HCT116 (cell line): Measurements from ENCODE around the gene C9orf50. TPM values are rescaled to one million over a fixed set of nuclear protein-coding genes. Genes with fewer than 3 reads are reported as not detected.

ENCODE experiments used
- ATAC-seq: fragments of 200-7000 bp; cut with Tn5 transposase; 2 replicates; pipeline ENCODE4 v1.9.1; 2020; ENCODE audit warnings: mild to moderate bottlenecking, moderate library complexity
- BruUV-seq: library from RNA; stranded (reverse); fragments of 400-500 nt; replicated peaks from 2 replicates; lab custom pipeline; 2021; lab: Mats Ljungman, UMichigan
- CTCF ChIA-PET: fragments of 300-600 bp; sonication (Branson Sonifier 250); formaldehyde crosslinking; loops from one replicate; lab custom pipeline; 2021; ENCODE audit warnings: antibody characterized with exemption; lab: Charles Lee
- POLR2A ChIA-PET: fragments of 300-600, 350-600 bp; sonication (Branson Sonifier 250); formaldehyde crosslinking; loops from one replicate; lab custom pipeline; 2021; ENCODE audit warnings: antibody characterized with exemption; lab: Charles Lee
- RAD21 ChIA-PET, 2 experiments: fragments of 300-600 bp; sonication (Branson Sonifier 250); formaldehyde crosslinking; loops; one replicate each; lab custom pipeline; 2023; ENCODE audit warnings: low total read pairs in 2 of 2; ENCODE audit not compliant: uncharacterized antibody in 2 of 2, unreplicated experiment in 2 of 2, low non-redundant PET in 1 of 2; lab: Charles Lee
- DNase-seq: peaks from one replicate; pipeline ENCODE4 v3.0.0-alpha.2; 2010; ENCODE audit warnings: low read depth, low spot score
- H2AFZ ChIP-seq: fragments of 200-600 bp; shearing (Covaris generic), sonication (generic); 2 replicates; pipeline ENCODE4 v1.6.1; 2017; ENCODE audit warnings: low read depth, mixed run types, mixed read lengths, antibody characterized with exemption, low read length; ENCODE audit not compliant: poor library complexity, severe bottlenecking
- H3K27ac ChIP-seq: 2 replicates; pipeline ENCODE4 v1.5.1; 2012; ENCODE audit warnings: low read depth, low read length
- H3K27me3 ChIP-seq: fragments of 200-600 bp; sonication (generic); 2 replicates; pipeline ENCODE4 v1.6.1; 2016; ENCODE audit warnings: mixed run types, low read length, mixed read lengths; ENCODE audit not compliant: insufficient read depth
- H3K36me3 ChIP-seq, 2 experiments: fragments of 200-500 bp in 1 of 2; fragments of 200-600 bp in 1 of 2; sonication (Bioruptor generic) in 1 of 2; sonication (generic) in 1 of 2; 2 replicates each; pipeline versions ENCODE4 v1.5.1 to v1.6.1; 2014 to 2016; ENCODE audit warnings: low read length in 2 of 2, inconsistent platforms in 1 of 2, mixed read lengths in 1 of 2, mixed run types in 1 of 2; ENCODE audit not compliant: insufficient read depth in 2 of 2, control insufficient read depth in 1 of 2
- H3K4me1 ChIP-seq, 2 experiments: fragments of 200-600 bp in 1 of 2; sonication (generic) in 1 of 2; 2 replicates each; pipeline versions ENCODE4 v1.5.1 to v1.6.1; 2012 to 2017; ENCODE audit warnings: low read length in 2 of 2, inconsistent platforms in 1 of 2, mild to moderate bottlenecking in 1 of 2, mixed read lengths in 1 of 2, mixed run types in 1 of 2, moderate library complexity in 1 of 2; ENCODE audit not compliant: insufficient read depth in 2 of 2, control insufficient read depth in 1 of 2
- H3K4me2 ChIP-seq: fragments of 200-600 bp; sonication (generic); 2 replicates; pipeline ENCODE4 v1.6.1; 2017; ENCODE audit warnings: mixed run types, low read length, mixed read lengths
- H3K4me3 ChIP-seq, 2 experiments: fragments of 200-600 bp in 1 of 2; sonication (generic) in 1 of 2; replicated peaks in 1 of 2; 2 replicates each; pipeline ENCODE4 v1.5.1; 2011 to 2016; ENCODE audit warnings: low read length in 2 of 2, control low read depth in 1 of 2, low read depth in 1 of 2, mild to moderate bottlenecking in 1 of 2, mixed read lengths in 1 of 2, mixed run types in 1 of 2
- H3K79me2 ChIP-seq: fragments of 200-600 bp; sonication (generic); 2 replicates; pipeline ENCODE4 v1.6.1; 2017; ENCODE audit warnings: mild to moderate bottlenecking, mixed run types, low read length, moderate library complexity, mixed read lengths; ENCODE audit not compliant: insufficient read depth
- H3K9ac ChIP-seq: fragments of 200-600 bp; sonication (generic); 2 replicates; pipeline ENCODE4 v1.6.1; 2016; ENCODE audit warnings: low read length, mixed read lengths
- H3K9me2 ChIP-seq: fragments of 200-600 bp; sonication (generic), shearing (Covaris generic); 2 replicates; pipeline ENCODE4 v1.6.1; 2017; ENCODE audit warnings: mixed run types, mild to moderate bottlenecking, moderate library complexity; ENCODE audit not compliant: insufficient read depth
- H3K9me3 ChIP-seq, 2 experiments: fragments of 200-500 bp in 1 of 2; fragments of 200-600 bp in 1 of 2; sonication (Bioruptor generic) in 1 of 2; sonication (generic) in 1 of 2; 2 replicates each; pipeline ENCODE4 v1.6.1; 2014 to 2017; ENCODE audit warnings: low read length in 2 of 2, mixed read lengths in 2 of 2, inconsistent platforms in 1 of 2, low read depth in 1 of 2, mild to moderate bottlenecking in 1 of 2, mixed run types in 1 of 2, moderate library complexity in 1 of 2; ENCODE audit not compliant: control insufficient read depth in 1 of 2, insufficient read depth in 1 of 2
- H4K20me1 ChIP-seq: fragments of 200-600 bp; sonication (generic), shearing (Covaris generic); 2 replicates; pipeline ENCODE4 v1.6.1; 2017; ENCODE audit warnings: mixed run types, mild to moderate bottlenecking, moderate library complexity; ENCODE audit not compliant: insufficient read depth
- CBX3 ChIP-seq: IDR thresholded peaks from 2 replicates; pipeline ENCODE4 v1.6.1; 2012; ENCODE audit warnings: low read depth
- EZH2phosphoT487 ChIP-seq: fragments of 200-600 bp; IDR thresholded peaks from 2 replicates; pipeline ENCODE4 v1.6.1; 2018; ENCODE audit warnings: antibody characterized with exemption, borderline replicate concordance
- FOSL1 ChIP-seq: IDR thresholded peaks from 2 replicates; pipeline ENCODE4 v1.6.1; 2012; ENCODE audit warnings: low read depth
- JUND ChIP-seq: IDR thresholded peaks from 2 replicates; pipeline ENCODE4 v1.6.1; 2012
- RAD21 ChIP-seq: IDR thresholded peaks from 2 replicates; pipeline ENCODE4 v1.6.1; 2012; ENCODE audit warnings: low read depth, mild to moderate bottlenecking
- SRF ChIP-seq: IDR thresholded peaks from 2 replicates; pipeline ENCODE4 v1.6.1; 2012; ENCODE audit warnings: low read depth
- TCF7L2 ChIP-seq: IDR thresholded peaks from 2 replicates; pipeline ENCODE4 v1.7.0; 2011; ENCODE audit warnings: borderline replicate concordance, inconsistent platforms; ENCODE audit not compliant: insufficient read depth, insufficient read length; ENCODE audit errors: extremely low read depth
- ZFX ChIP-seq: fragments of 450-650 bp; IDR thresholded peaks from 2 replicates; pipeline ENCODE4 v1.6.1; 2017
- ZNF274 ChIP-seq: fragments of 200-500 bp; sonication (Bioruptor generic); IDR thresholded peaks from 2 replicates; pipeline ENCODE4 v1.6.1; 2014; ENCODE audit warnings: mild to moderate bottlenecking, low read depth, low read length, inconsistent platforms
- intact Hi-C: fragments of 100-400 bp; cut with micrococcal nuclease; formaldehyde crosslinking; loops from 2 replicates; pipeline ENCODE4 v1.10.0; 2022
- total RNA-seq: library from RNA; stranded (reverse); gene quantifications from one replicate; pipeline ENCODE4 v1.2.1, GENCODE V29; 2021; ENCODE audit not compliant: unreplicated experiment

Gene C9orf50
- total RNA-seq, 1 experiment from 2014 or later = not detected

DNA sequence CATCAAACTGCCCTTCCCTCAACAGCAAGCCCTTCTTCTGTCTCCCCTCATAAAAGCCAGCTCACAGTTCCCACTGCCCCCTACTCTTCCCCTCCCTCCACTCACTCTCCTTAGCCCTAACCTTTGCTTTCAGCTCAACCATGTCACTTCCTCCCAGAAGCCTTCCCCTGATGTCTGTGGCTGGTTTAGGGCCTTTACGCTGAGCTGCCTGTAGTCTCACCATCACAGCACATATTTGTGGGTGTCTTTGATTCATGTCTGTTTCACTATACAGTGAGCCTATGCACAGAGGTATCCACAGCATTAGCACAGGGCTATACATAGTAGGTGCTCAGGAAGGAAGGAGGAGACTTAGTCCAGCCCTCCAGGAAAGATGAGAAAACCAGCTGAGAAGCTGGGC, 34.7 kb downstream of the C9orf50 start:
- BruUV-seq = no TSS peak
- Histone ChIP-seq H3K4me1 (peaks cover 36 to 59% of the 10 kb centered on the region in 2 experiments), H3K79me2 (no peaks in the 10 kb centered on the region), H3K9ac (peak overlapping the region; percentile 56; the same call in 1 of the 2 replicates), H2AFZ (no peak overlapping the region), H3K4me3 (no peak overlapping the region), H3K27ac (peak overlapping the region; percentile 72; the same call in 1 of the 2 replicates), H3K36me3 (no peaks in the 10 kb centered on the region), H3K4me2 (peak overlapping the region; percentile 74), H3K9me3 (no peaks in the 10 kb centered on the region), H4K20me1 (no peaks in the 10 kb centered on the region), H3K9me2 (no peaks in the 10 kb centered on the region), H3K27me3 (no peaks in the 10 kb centered on the region)
- RAD21 ChIA-PET = interaction anchor here in 1 of 2 experiments (0.7 kb wide), 1 partner anchor 31 kb away, joined by 4 read pairs; no protein-coding TSS in a partner anchor
- ATAC-seq = no peak
- POLR2A ChIA-PET = interaction anchor here (0.7 to 3.6 kb wide), 11 partner anchors 10 to 103 kb away, joined by 3 to 46 read pairs (median 9); no protein-coding TSS in a partner anchor
- intact Hi-C loops = no loop called here
- CTCF ChIA-PET = interaction anchor here (1.0 to 1.2 kb wide), 2 partner anchors 11 to 38 kb away, joined by 3 read pairs; no protein-coding TSS in a partner anchor
- TF ChIP-seq TCF7L2 (no peak), FOSL1 (no peak)
- no peak for DNase-seq

- TF ChIP-seq ZNF274 (no peak), SRF (no peak), JUND (no peak), CBX3 (no peak), EZH2phosphoT487 (no peak), TCF7L2 (no peak), ZFX (no peak), RAD21 (no peak)
Measured at GRCh38 chr9:129585352-129585751, 35.5 kb downstream of the C9orf50 start.

More at GRCh38 chr9:129585352-129585751, 35.5 kb downstream of the C9orf50 start:
- no TSS peak for BruUV-seq
- no peak overlapping the region for H3K9ac ChIP-seq
- H3K9me3 ChIP-seq = no peaks in the 10 kb centered on the region
- no peak overlapping the region for H3K27ac ChIP-seq
- no peak overlapping the region for H3K4me2 ChIP-seq
- no peaks in the 10 kb centered on the region for H4K20me1 ChIP-seq
- no peak overlapping the region for H2AFZ ChIP-seq
- H3K27me3 ChIP-seq = no peaks in the 10 kb centered on the region
- H3K79me2 ChIP-seq = no peaks in the 10 kb centered on the region
- no peak for ATAC-seq
- H3K9me2 ChIP-seq = no peaks in the 10 kb centered on the region
- intact Hi-C loops = no loop called here
- RAD21 ChIA-PET = interaction anchor here in 1 of 2 experiments (0.6 kb wide), 1 partner anchor 450 kb away, joined by 4 read pairs; no protein-coding TSS in a partner anchor
- DNase-seq = no peak
- CTCF ChIA-PET = interaction anchor here (1.6 kb wide), 1 partner anchor 16 kb away, joined by 4 read pairs; no protein-coding TSS in a partner anchor
- H3K4me3 ChIP-seq = no peak overlapping the region
- no peaks in the 10 kb centered on the region for H3K36me3 ChIP-seq
- peaks cover 36 to 51% of the 10 kb centered on the region in 2 experiments for H3K4me1 ChIP-seq
- POLR2A ChIA-PET = interaction anchor here (2.9 to 3.6 kb wide), 2 partner anchors 11 to 15 kb away, joined by 12 to 46 read pairs; no protein-coding TSS in a partner anchor
